Caco-2 (cell line): Measurements from ENCODE around the gene LINGO1. TPM values are rescaled to one million over a fixed set of nuclear protein-coding genes. Genes with fewer than 3 reads are reported as not detected.

Experiments
- BruUV-seq: library from RNA; stranded (reverse); fragments of 400-500 nt; replicated peaks from 2 replicates; lab custom pipeline; 2021; lab: Mats Ljungman, UMichigan
- CTCF ChIA-PET: fragments of 300-600 bp; sonication (Branson Sonifier 250); formaldehyde crosslinking; loops from one replicate; lab custom pipeline; 2022; ENCODE audit warnings: antibody characterized with exemption; lab: Charles Lee
- POLR2A ChIA-PET: fragments of 300-600 bp; sonication (Branson Sonifier 250); formaldehyde crosslinking; loops from one replicate; lab custom pipeline; 2022; ENCODE audit warnings: antibody characterized with exemption; lab: Charles Lee
- DNase-seq, 2 experiments: peaks; one replicate each; pipeline versions ENCODE4 v3.0.0 to v3.0.0-alpha.2; 2020 to 2022
- H3K27me3 ChIP-seq: replicated peaks from 2 replicates; pipeline ENCODE4 v1.6.0; 2011; ENCODE audit warnings: low read length; ENCODE audit not compliant: control insufficient read depth, insufficient read depth
- H3K36me3 ChIP-seq: 2 replicates; pipeline ENCODE4 v1.5.1; 2011; ENCODE audit warnings: low read length; ENCODE audit not compliant: control insufficient read depth, insufficient read depth
- H3K4me1 ChIP-seq: fragments of 250-450 bp; sonication (Bioruptor Pico); 2 replicates; pipeline ENCODE4 v1.5.1; 2020; ENCODE audit warnings: mild to moderate bottlenecking
- H3K4me3 ChIP-seq: 2 replicates; pipeline ENCODE4 v1.5.1; 2011; ENCODE audit warnings: low read depth, mild to moderate bottlenecking, control low read depth, low read length
- H3K9me3 ChIP-seq: fragments of 250-450 bp; sonication (Bioruptor Pico); 2 replicates; pipeline ENCODE4 v1.5.1; 2020; ENCODE audit warnings: mild to moderate bottlenecking, moderate library complexity
- H3K27ac Mint-ChIP-seq: one replicate; pipeline ENCODE4 v1.8.0; 2022; ENCODE audit warnings: mixed read lengths; ENCODE audit not compliant: unreplicated experiment
- H3K27me3 Mint-ChIP-seq: one replicate; pipeline ENCODE4 v1.8.0; 2022; ENCODE audit warnings: mixed read lengths; ENCODE audit not compliant: insufficient read depth, unreplicated experiment
- H3K36me3 Mint-ChIP-seq: one replicate; pipeline ENCODE4 v1.8.0; 2022; ENCODE audit warnings: mild to moderate bottlenecking, mixed read lengths; ENCODE audit not compliant: insufficient read depth, unreplicated experiment
- H3K4me1 Mint-ChIP-seq: one replicate; pipeline ENCODE4 v1.8.0; 2022; ENCODE audit warnings: low read depth, mixed read lengths; ENCODE audit not compliant: unreplicated experiment
- H3K4me3 Mint-ChIP-seq: one replicate; pipeline ENCODE4 v1.8.0; 2022; ENCODE audit warnings: mild to moderate bottlenecking, moderate library complexity, mixed read lengths; ENCODE audit not compliant: unreplicated experiment
- H3K9me3 Mint-ChIP-seq: one replicate; pipeline ENCODE4 v1.8.0; 2022; ENCODE audit warnings: mixed read lengths; ENCODE audit not compliant: unreplicated experiment
- CTCF ChIP-seq, 2 experiments: fragments of 200-600 bp in 1 of 2; IDR thresholded peaks; 1 replicate in 1 of 2; 2 replicates in 1 of 2; pipeline versions ENCODE4 v1.5.1 to v1.8.0; 2011 to 2022; ENCODE audit warnings: antibody characterized with exemption in 1 of 2, control low read depth in 1 of 2, inconsistent platforms in 1 of 2, low read depth in 1 of 2, low read length in 1 of 2, mild to moderate bottlenecking in 1 of 2, moderate library complexity in 1 of 2; ENCODE audit not compliant: insufficient read depth in 1 of 2, severe bottlenecking in 1 of 2, unreplicated experiment in 1 of 2
- intact Hi-C: fragments of 100-400 bp; cut with micrococcal nuclease; formaldehyde crosslinking; loops from one replicate; pipeline ENCODE4 v1.10.0; 2022; ENCODE audit not compliant: unreplicated experiment
- total RNA-seq: library from RNA; stranded (reverse); gene quantifications from 2 replicates; pipeline ENCODE4 v1.2.3, GENCODE V29; 2022

Gene LINGO1
- total RNA-seq, 1 experiment from 2014 or later = 1.4 TPM

GRCh38 chr15:77673866-77674265, 41.2 kb upstream of the LINGO1 start:
- Mint-ChIP-seq H3K27ac (no peak overlapping the region), H3K4me1 (no peaks in the 10 kb centered on the region), H3K9me3 (no peaks in the 10 kb centered on the region), H3K4me3 (no peak overlapping the region), H3K27me3 (peaks cover 7% of the 10 kb centered on the region), H3K36me3 (no peaks in the 10 kb centered on the region)
- CTCF ChIA-PET = no interaction called here
- Histone ChIP-seq H3K27me3 (no peaks in the 10 kb centered on the region; the same call in 1 of the 2 replicates), H3K36me3 (no peaks in the 10 kb centered on the region), H3K9me3 (no peaks in the 10 kb centered on the region), H3K4me1 (no peaks in the 10 kb centered on the region), H3K4me3 (no peak overlapping the region)
- POLR2A ChIA-PET = no interaction called here
- no peak for DNase-seq
- no TSS peak for BruUV-seq
- intact Hi-C loops = no loop called here
- TF ChIP-seq CTCF (IDR thresholded peaks at IDR 0.05; ENCODE audit: insufficient read depth in 1 of 2, low read depth in 1 of 2, low read length in 1 of 2, severe bottlenecking in 1 of 2, unreplicated experiment in 1 of 2) = no peak

DNA sequence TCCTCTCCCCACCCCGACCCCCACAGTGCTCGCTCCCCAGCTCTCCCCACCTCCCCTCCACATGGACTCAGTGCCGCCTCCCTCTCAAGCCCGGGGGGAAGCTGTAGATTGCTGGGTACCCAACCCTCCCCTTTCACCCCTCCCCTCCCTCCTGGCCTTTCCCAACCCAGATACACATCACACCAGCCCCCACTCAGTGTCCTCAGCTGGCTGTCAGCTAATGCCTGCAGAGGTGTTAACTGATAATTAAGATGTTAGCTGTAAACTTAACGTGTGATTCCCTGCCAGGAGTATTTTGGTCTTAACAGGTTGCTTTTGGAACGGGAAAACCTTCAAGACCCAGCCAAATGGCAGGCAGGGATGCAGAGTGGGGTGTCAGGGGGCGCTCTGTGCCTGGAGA, 39.4 kb upstream of the LINGO1 start:
- BruUV-seq = no TSS peak
- no peak for DNase-seq
- Mint-ChIP-seq H3K4me1 (no peaks in the 10 kb centered on the region), H3K27me3 (peaks cover 7% of the 10 kb centered on the region), H3K4me3 (no peak overlapping the region), H3K27ac (no peak overlapping the region), H3K36me3 (no peaks in the 10 kb centered on the region), H3K9me3 (no peaks in the 10 kb centered on the region)
- H3K9me3 ChIP-seq = no peaks in the 10 kb centered on the region
- TF ChIP-seq CTCF (IDR thresholded peaks at IDR 0.05; ENCODE audit: insufficient read depth in 1 of 2, low read depth in 1 of 2, low read length in 1 of 2, severe bottlenecking in 1 of 2, unreplicated experiment in 1 of 2) = no peak
- H3K36me3 ChIP-seq = no peaks in the 10 kb centered on the region
- H3K27me3 ChIP-seq = no peaks in the 10 kb centered on the region; the same call in 1 of the 2 replicates
- H3K4me3 ChIP-seq = no peak overlapping the region
- intact Hi-C loops = no loop called here
- H3K4me1 ChIP-seq = no peaks in the 10 kb centered on the region
- CTCF ChIA-PET = no interaction called here
- POLR2A ChIA-PET = no interaction called here

GRCh38 chr15:77671362-77672056, 38.8 kb upstream of the LINGO1 start:
- ChIA-PET CTCF (no interaction called here), POLR2A (no interaction called here)
- no peaks in the 10 kb centered on the region for H3K4me1 Mint-ChIP-seq
- Histone ChIP-seq H3K4me3 (no peak overlapping the region), H3K27me3 (no peaks in the 10 kb centered on the region; the same call in 1 of the 2 replicates), H3K4me1 (no peaks in the 10 kb centered on the region), H3K9me3 (no peaks in the 10 kb centered on the region), H3K36me3 (no peaks in the 10 kb centered on the region)
- no peak overlapping the region for H3K4me3 Mint-ChIP-seq
- TF ChIP-seq CTCF (IDR thresholded peaks at IDR 0.05; ENCODE audit: insufficient read depth in 1 of 2, low read depth in 1 of 2, low read length in 1 of 2, severe bottlenecking in 1 of 2, unreplicated experiment in 1 of 2) = no peak
- no peak overlapping the region for H3K27ac Mint-ChIP-seq
- H3K9me3 Mint-ChIP-seq = no peaks in the 10 kb centered on the region
- intact Hi-C loops = no loop called here
- H3K36me3 Mint-ChIP-seq = no peaks in the 10 kb centered on the region
- DNase-seq = no peak
- H3K27me3 Mint-ChIP-seq = peaks cover 11% of the 10 kb centered on the region
- no TSS peak for BruUV-seq
